PC-3 (cell line): ENCODE measurements around the gene CHRNE.

Experiments used
- EZH2 ChIP-seq: fragments of 300-600 bp; sonication (generic); IDR thresholded peaks from one replicate; pipeline ENCODE4 v1.6.1; 2017; ENCODE audit warnings: antibody characterized with exemption, mild to moderate bottlenecking, low read length; ENCODE audit not compliant: unreplicated experiment
- EZH2phosphoT487 ChIP-seq: fragments of 300-600 bp; sonication (generic); IDR thresholded peaks from 2 replicates; pipeline ENCODE4 v1.6.1; 2018; ENCODE audit warnings: mild to moderate bottlenecking, antibody characterized with exemption, low read length, borderline replicate concordance
- TF ChIP-seq, protein P1 (sequence below): fragments of 300-600 bp; sonication (generic); conservative IDR thresholded peaks from 2 replicates; pipeline ENCODE4 v1.5.1; 2017; ENCODE audit warnings: antibody characterized with exemption, low read depth, mild to moderate bottlenecking, low read length

DNA sequence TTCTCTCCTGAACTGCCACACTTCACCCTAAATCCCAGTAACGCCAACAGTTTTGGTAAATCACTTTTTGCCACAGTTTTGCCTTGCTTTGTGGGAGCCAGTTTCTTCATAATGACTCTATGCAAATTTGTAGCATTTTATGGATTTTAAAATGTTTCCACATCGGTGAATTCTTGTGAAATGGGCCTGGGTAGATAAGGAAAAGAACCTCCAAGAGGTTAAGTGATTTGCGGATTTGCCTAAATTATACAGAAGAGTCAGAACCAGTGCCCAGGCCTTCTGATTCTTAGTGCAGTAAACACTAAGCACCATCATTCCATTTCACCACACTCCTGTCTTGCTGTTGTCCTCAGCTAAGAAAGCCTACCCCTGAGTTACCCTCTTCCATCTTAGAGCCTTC is 51.8 kb downstream of the CHRNE start:
- TF ChIP-seq, protein P1, sequence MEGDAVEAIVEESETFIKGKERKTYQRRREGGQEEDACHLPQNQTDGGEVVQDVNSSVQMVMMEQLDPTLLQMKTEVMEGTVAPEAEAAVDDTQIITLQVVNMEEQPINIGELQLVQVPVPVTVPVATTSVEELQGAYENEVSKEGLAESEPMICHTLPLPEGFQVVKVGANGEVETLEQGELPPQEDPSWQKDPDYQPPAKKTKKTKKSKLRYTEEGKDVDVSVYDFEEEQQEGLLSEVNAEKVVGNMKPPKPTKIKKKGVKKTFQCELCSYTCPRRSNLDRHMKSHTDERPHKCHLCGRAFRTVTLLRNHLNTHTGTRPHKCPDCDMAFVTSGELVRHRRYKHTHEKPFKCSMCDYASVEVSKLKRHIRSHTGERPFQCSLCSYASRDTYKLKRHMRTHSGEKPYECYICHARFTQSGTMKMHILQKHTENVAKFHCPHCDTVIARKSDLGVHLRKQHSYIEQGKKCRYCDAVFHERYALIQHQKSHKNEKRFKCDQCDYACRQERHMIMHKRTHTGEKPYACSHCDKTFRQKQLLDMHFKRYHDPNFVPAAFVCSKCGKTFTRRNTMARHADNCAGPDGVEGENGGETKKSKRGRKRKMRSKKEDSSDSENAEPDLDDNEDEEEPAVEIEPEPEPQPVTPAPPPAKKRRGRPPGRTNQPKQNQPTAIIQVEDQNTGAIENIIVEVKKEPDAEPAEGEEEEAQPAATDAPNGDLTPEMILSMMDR = no peak
- no peak for TF ChIP-seq EZH2phosphoT487
- TF ChIP-seq EZH2 = no peak
